Stimulated activated CD4-positive, alpha-beta T cell treated with anti-CD3 and anti-CD28 coated beads, TNF-alpha, amount 100 ng/mL, for 4 hours (primary cell): Measurements from ENCODE around the gene KEL.

Experiments
- DNase-seq, 3 experiments: peaks; one replicate each; pipeline ENCODE4 v3.0.0-alpha.2; 2020; ENCODE audit warnings: low read depth in 3 of 3

KEL gene

GRCh38 chr7:142961595-142961972 is 579 bp downstream of the KEL start:
- no peak for DNase-seq

GRCh38 chr7:142960955-142961512 is 1.1 kb downstream of the KEL start:
- no peak for DNase-seq

GRCh38 chr7:142959202-142959601 is 3.0 kb downstream of the KEL start:
- DNase-seq = no peak

- DNase-seq = no peak
Measured at GRCh38 chr7:142957723-142958122, 4.4 kb downstream of the KEL start.

GRCh38 chr7:142956951-142957623 is 5.1 kb downstream of the KEL start:
- no peak for DNase-seq

- no peak for DNase-seq
Measured at GRCh38 chr7:142954680-142955268, 7.4 kb downstream of the KEL start.

GRCh38 chr7:142950235-142950634 is 11.9 kb downstream of the KEL start:
- DNase-seq = no peak

GRCh38 chr7:142948603-142949002 is 13.6 kb downstream of the KEL start:
- DNase-seq = no peak

- DNase-seq = no peak
Measured at GRCh38 chr7:142945001-142945400, 17.2 kb downstream of the KEL start.

- DNase-seq = no peak
Measured at GRCh38 chr7:142943706-142944268, 18.4 kb downstream of the KEL start.

GRCh38 chr7:142942746-142943145 is 19.4 kb downstream of the KEL start:
- no peak for DNase-seq

- no peak for DNase-seq
Measured at GRCh38 chr7:142941541-142941940, 20.6 kb downstream of the KEL start.

GRCh38 chr7:142940966-142941535 is 21.1 kb downstream of the KEL start:
- DNase-seq = no peak

- no peak for DNase-seq
Measured at GRCh38 chr7:142939226-142939910, 22.8 kb downstream of the KEL start, which contains the start of gene LLCFC1. Gene LLCFC1, plus strand, starts transcription at chr7:142939484. Its CDS starts 138 bp downstream, at chr7:142939622.

GRCh38 chr7:142938611-142939010 is 23.6 kb downstream of the KEL start:
- DNase-seq = no peak

- DNase-seq = no peak
Measured at GRCh38 chr7:142935941-142936565, 26.1 kb downstream of the KEL start.

- DNase-seq = no peak
Measured at GRCh38 chr7:142934056-142934455, 28.1 kb downstream of the KEL start.

- no peak for DNase-seq
Measured at GRCh38 chr7:142933624-142934023, 28.5 kb downstream of the KEL start, which contains the start of gene TRPV5. Gene TRPV5, minus strand, starts transcription at chr7:142933746. Its CDS starts 287 bp downstream, at chr7:142933459.

GRCh38 chr7:142933092-142933475 is 29.1 kb downstream of the KEL start:
- no peak for DNase-seq

- DNase-seq = no peak
Measured at GRCh38 chr7:142932386-142933091, 29.6 kb downstream of the KEL start.
